Adipocyte (in vitro differentiated cells): Measurements from ENCODE around the gene GTF3C2.

ENCODE experiments used
- DNase-seq: peaks from one replicate; pipeline ENCODE4 v3.0.0-alpha.2; 2015; ENCODE audit warnings: low read depth
- H3K27me3 ChIP-seq: replicated peaks from 2 replicates; pipeline ENCODE4 v1.7.0; 2013; ENCODE audit warnings: mild to moderate bottlenecking, low read length, moderate library complexity; ENCODE audit not compliant: control insufficient read depth, insufficient read depth
- H3K36me3 ChIP-seq: 2 replicates; pipeline ENCODE4 v1.7.0; 2013; ENCODE audit warnings: low read length, mild to moderate bottlenecking, moderate library complexity; ENCODE audit not compliant: control insufficient read depth, insufficient read depth, severe bottlenecking
- H3K4me1 ChIP-seq: 2 replicates; pipeline ENCODE4 v1.7.0; 2013; ENCODE audit warnings: mild to moderate bottlenecking, low read length, moderate library complexity; ENCODE audit not compliant: control insufficient read depth, insufficient read depth
- H3K4me3 ChIP-seq: 2 replicates; pipeline ENCODE4 v1.7.0; 2013; ENCODE audit warnings: mild to moderate bottlenecking, low read length, moderate library complexity
- H3K9ac ChIP-seq: 2 replicates; pipeline ENCODE4 v1.7.0; 2013; ENCODE audit warnings: mild to moderate bottlenecking, low read length, moderate library complexity
- H3K9me3 ChIP-seq: 2 replicates; pipeline ENCODE4 v1.7.0; 2013; ENCODE audit warnings: mild to moderate bottlenecking, low read length, moderate library complexity; ENCODE audit not compliant: control insufficient read depth

Gene GTF3C2

DNA sequence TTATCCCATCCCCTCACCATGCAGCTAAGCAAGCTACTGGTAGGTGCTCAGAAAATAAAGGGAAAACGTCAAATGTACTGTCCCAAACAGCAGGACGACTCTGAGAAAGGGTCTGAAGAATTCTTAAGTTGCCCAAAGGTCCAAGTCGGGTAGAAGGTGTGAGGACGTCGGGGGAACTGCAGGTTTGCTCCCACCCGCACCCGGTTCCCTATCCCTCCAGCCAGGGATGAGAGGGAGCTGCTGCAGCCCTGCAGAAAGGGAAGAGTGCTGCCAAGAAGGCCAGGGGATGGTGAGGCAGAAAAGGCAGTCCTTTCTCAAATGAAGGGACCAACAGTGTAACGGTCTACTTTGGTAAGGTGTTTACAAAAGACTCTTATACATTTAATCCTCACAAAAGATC is 41.4 kb downstream of the GTF3C2 start:
- H3K4me3 ChIP-seq: no peak overlapping the region
- H3K9me3 ChIP-seq: no peaks in the 10 kb centered on the region
- no peak for DNase-seq
- no peak overlapping the region for H3K9ac ChIP-seq
- no peaks in the 10 kb centered on the region for H3K4me1 ChIP-seq
- no peaks in the 10 kb centered on the region for H3K27me3 ChIP-seq
- H3K36me3 ChIP-seq: peaks cover 15% of the 10 kb centered on the region

DNA sequence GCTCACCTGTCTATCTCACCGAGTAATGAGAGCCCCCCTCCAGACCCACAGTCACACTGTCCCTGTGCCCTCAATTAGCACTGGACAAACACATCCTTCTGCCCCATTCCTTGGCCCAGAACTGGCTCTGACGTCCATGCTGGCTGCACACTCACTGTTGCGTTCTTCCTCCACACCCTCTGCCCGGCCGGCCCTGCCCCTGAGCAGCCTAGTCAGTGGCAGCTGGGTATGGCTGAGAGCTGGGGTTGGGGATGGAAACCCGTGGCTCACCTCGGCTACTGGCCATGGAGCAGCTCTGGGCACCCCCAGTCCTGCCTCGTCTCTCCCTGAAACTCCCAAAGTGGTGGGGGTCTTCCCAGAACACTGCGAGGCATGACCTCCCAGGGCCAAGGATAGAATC is 41.9 kb downstream of the GTF3C2 start:
- Histone ChIP-seq H3K9me3 (no peaks in the 10 kb centered on the region), H3K9ac (no peak overlapping the region), H3K4me3 (no peak overlapping the region), H3K36me3 (peaks cover 16% of the 10 kb centered on the region), H3K4me1 (no peaks in the 10 kb centered on the region), H3K27me3 (no peaks in the 10 kb centered on the region)
- DNase-seq: no peak

GRCh38 chr2:27313882-27314645 is 42.5 kb downstream of the GTF3C2 start:
- H3K4me3 ChIP-seq: no peak overlapping the region
- peaks cover 21% of the 10 kb centered on the region for H3K36me3 ChIP-seq
- no peaks in the 10 kb centered on the region for H3K4me1 ChIP-seq
- DNase-seq: no peak
- H3K9me3 ChIP-seq: no peaks in the 10 kb centered on the region
- H3K27me3 ChIP-seq: no peaks in the 10 kb centered on the region
- H3K9ac ChIP-seq: no peak overlapping the region

DNA sequence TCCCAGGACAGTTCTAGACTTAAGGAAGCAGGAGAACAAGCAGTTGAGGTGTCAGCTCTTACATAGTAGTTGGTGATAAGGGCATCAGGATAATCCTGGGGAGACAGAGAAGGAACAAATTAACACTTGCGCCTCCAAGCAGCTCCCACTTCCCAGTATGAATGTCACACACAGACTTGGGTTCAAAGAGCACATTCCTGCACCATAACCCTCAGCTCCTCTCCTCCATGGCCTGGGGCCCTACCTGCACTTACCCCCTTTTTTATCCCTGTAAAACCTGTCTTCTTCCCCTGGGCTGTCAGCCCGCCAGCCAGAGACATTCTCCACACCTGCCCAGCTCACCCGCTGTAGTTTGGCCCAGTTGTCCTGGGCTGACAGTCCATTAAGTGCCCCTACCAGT is 44.4 kb downstream of the GTF3C2 start:
- Histone ChIP-seq H3K9me3 (no peaks in the 10 kb centered on the region), H3K36me3 (peaks cover 21% of the 10 kb centered on the region), H3K27me3 (peaks cover 12% of the 10 kb centered on the region), H3K4me1 (peaks cover 3% of the 10 kb centered on the region), H3K4me3 (no peak overlapping the region), H3K9ac (no peak overlapping the region)
- no peak for DNase-seq

DNA sequence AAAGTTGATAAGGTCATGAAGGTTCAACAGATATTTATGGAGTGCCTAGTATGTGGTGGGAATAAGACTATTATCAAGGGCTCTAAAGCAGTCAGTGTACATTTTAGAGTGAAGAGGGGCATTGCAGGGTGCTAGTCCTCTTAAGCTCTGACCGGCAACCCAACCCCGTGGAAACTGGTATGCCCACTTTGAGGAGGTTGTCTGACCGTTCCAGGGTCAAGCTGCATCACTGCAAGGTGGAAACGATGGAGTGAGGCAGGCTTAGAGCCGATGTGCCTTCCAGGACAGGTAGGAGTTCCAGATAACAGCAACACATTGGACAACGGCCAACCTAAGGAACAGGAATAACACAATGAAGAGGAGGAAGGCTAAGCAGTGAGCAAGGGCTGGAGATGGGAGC is 46.9 kb downstream of the GTF3C2 start:
- Histone ChIP-seq H3K27me3 (peaks cover 35% of the 10 kb centered on the region), H3K9me3 (peaks cover 3% of the 10 kb centered on the region), H3K4me1 (peaks cover 3% of the 10 kb centered on the region), H3K9ac (no peak overlapping the region), H3K36me3 (peaks cover 11% of the 10 kb centered on the region), H3K4me3 (no peak overlapping the region)
- DNase-seq: no peak

GRCh38 chr2:27308359-27308881 is 48.1 kb downstream of the GTF3C2 start, which contains the start of gene UCN:
UCN (minus strand) TSS chr2:27308445; CDS start chr2:27307895, 550 bp downstream.
- DNase-seq: peak; percentile 71
- Histone ChIP-seq H3K27me3 (peaks cover 37% of the 10 kb centered on the region), H3K4me1 (peaks cover 3% of the 10 kb centered on the region), H3K4me3 (no peak within 1 kb of the TSS), H3K36me3 (peaks cover 11% of the 10 kb centered on the region), H3K9ac (no peak within 1 kb of the TSS), H3K9me3 (peaks cover 6% of the 10 kb centered on the region)

GRCh38 chr2:27307545-27308358 is 48.8 kb downstream of the GTF3C2 start:
- H3K9me3 ChIP-seq: peaks cover 6% of the 10 kb centered on the region
- H3K27me3 ChIP-seq: peaks cover 37% of the 10 kb centered on the region
- H3K4me3 ChIP-seq: no peak overlapping the region
- no peak overlapping the region for H3K9ac ChIP-seq
- no peak for DNase-seq
- peaks cover 11% of the 10 kb centered on the region for H3K36me3 ChIP-seq
- peaks cover 3% of the 10 kb centered on the region for H3K4me1 ChIP-seq

GRCh38 chr2:27307287-27307544 is 49.3 kb downstream of the GTF3C2 start:
- Histone ChIP-seq H3K27me3 (peaks cover 37% of the 10 kb centered on the region), H3K9ac (no peak overlapping the region), H3K9me3 (peaks cover 6% of the 10 kb centered on the region), H3K36me3 (peaks cover 11% of the 10 kb centered on the region), H3K4me3 (no peak overlapping the region), H3K4me1 (peaks cover 3% of the 10 kb centered on the region)
- no peak for DNase-seq

GRCh38 chr2:27306573-27307286 is 49.8 kb downstream of the GTF3C2 start:
- Histone ChIP-seq H3K36me3 (peaks cover 11% of the 10 kb centered on the region), H3K27me3 (peaks cover 37% of the 10 kb centered on the region), H3K9ac (no peak overlapping the region), H3K9me3 (peaks cover 6% of the 10 kb centered on the region), H3K4me1 (peaks cover 3% of the 10 kb centered on the region), H3K4me3 (no peak overlapping the region)
- peak; percentile 11 for DNase-seq

DNA sequence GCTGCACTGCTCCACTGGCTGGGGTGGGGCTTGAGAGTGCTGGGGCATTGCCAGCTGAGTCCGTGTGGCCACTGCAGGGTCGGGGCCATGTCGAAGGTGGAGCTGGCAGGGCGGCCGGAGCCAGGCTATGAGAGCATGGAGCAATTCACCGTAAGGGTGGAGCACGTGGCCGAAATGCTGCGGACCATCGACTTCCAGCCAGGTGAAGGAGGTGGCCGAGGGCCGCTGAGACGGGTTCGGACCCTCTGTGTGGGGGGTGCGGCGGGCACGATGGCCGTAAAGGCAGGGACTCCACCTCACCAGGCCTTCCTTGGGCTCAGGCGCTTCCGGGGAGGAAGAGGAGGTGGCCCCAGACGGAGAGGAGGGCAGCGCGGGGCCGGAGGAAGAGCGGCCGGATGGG is 50.4 kb downstream of the GTF3C2 start:
- H3K4me3 ChIP-seq: no peak overlapping the region
- peaks cover 6% of the 10 kb centered on the region for H3K9me3 ChIP-seq
- H3K9ac ChIP-seq: no peak overlapping the region
- peaks cover 6% of the 10 kb centered on the region for H3K36me3 ChIP-seq
- H3K27me3 ChIP-seq: peaks cover 37% of the 10 kb centered on the region
- no peak for DNase-seq
- H3K4me1 ChIP-seq: peaks cover 3% of the 10 kb centered on the region

DNA sequence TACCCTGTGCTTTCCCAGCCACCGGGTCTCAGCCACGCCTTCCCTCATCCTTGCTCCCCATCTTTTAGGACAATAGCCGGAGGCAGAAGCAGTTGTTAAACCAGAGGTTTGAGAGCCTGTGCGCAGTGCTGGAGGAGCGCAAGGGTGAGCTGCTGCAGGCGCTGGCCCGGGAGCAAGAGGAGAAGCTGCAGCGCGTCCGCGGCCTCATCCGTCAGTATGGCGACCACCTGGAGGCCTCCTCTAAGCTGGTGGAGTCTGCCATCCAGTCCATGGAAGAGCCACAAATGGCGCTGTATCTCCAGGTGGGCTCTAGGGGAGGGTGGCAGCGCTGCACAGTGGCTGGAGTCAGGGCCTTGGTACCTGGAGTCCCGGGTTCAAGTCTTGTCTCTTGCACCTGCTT is 51.0 kb downstream of the GTF3C2 start:
- H3K9ac ChIP-seq: no peak overlapping the region
- DNase-seq: no peak
- H3K27me3 ChIP-seq: peaks cover 37% of the 10 kb centered on the region
- H3K4me1 ChIP-seq: peaks cover 3% of the 10 kb centered on the region
- H3K36me3 ChIP-seq: peaks cover 6% of the 10 kb centered on the region
- no peak overlapping the region for H3K4me3 ChIP-seq
- peaks cover 6% of the 10 kb centered on the region for H3K9me3 ChIP-seq
